ENCODE measurements around the gene CD99L2.

DNA sequence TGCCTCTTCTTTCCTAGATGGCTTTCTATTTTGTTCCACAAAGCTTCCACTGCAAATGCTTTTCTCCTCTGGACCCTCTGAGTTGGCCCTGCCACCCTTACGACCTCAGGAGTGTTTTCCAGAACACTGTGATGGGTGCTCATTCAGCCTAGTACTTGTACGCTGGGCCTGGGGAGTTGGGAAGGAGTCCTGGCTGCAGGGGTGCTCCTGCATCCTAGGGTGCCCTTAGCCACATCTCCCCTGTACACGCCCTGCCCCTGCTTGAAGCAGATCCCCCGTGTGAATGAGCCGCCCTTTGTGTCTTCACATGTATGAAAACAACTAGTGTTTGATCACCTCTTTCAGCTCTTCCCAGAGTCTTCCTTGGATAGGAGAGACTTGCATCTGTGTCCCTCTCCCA is 141.1 kb downstream of the CD99L2 start:
- TF ChIP-seq, protein P1, sequence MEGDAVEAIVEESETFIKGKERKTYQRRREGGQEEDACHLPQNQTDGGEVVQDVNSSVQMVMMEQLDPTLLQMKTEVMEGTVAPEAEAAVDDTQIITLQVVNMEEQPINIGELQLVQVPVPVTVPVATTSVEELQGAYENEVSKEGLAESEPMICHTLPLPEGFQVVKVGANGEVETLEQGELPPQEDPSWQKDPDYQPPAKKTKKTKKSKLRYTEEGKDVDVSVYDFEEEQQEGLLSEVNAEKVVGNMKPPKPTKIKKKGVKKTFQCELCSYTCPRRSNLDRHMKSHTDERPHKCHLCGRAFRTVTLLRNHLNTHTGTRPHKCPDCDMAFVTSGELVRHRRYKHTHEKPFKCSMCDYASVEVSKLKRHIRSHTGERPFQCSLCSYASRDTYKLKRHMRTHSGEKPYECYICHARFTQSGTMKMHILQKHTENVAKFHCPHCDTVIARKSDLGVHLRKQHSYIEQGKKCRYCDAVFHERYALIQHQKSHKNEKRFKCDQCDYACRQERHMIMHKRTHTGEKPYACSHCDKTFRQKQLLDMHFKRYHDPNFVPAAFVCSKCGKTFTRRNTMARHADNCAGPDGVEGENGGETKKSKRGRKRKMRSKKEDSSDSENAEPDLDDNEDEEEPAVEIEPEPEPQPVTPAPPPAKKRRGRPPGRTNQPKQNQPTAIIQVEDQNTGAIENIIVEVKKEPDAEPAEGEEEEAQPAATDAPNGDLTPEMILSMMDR (IDR thresholded peaks at IDR 0.05), result no peak
- no peak for TF ChIP-seq POLR2A (IDR thresholded peaks at IDR 0.05)

All from uterus (tissue), 2 donors.